ENCODE measurements around the gene TBC1D22A. TPM values are rescaled to one million over a fixed set of nuclear protein-coding genes. Genes with fewer than 3 reads are reported as not detected.

The TBC1D22A gene
- polyA plus RNA-seq, 1 experiment: 24.2 TPM

DNA sequence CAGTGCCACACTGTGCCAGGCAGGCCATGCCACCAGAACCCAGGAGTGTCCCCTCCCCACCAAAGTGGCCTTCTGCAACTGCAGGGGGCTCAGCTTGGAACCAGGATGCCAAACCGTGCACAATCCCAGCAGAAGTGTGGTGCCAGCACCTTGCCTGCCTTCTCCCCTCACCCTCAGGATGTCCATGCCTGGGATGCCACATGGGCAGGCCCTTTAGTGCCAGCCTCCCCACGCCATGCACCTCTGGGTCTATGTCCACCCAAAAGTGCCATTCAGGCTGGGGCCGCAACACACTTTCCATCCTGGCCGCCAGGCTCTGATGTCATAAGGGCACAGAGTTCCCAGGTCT is 8.7 kb upstream of the TBC1D22A start:
- ChIA-PET CTCF (interaction anchor here (0.8 kb wide), 1 partner anchor 27 kb away, joined by 3 read pairs; no protein-coding TSS in a partner anchor), POLR2A (no interaction called here)

DNA sequence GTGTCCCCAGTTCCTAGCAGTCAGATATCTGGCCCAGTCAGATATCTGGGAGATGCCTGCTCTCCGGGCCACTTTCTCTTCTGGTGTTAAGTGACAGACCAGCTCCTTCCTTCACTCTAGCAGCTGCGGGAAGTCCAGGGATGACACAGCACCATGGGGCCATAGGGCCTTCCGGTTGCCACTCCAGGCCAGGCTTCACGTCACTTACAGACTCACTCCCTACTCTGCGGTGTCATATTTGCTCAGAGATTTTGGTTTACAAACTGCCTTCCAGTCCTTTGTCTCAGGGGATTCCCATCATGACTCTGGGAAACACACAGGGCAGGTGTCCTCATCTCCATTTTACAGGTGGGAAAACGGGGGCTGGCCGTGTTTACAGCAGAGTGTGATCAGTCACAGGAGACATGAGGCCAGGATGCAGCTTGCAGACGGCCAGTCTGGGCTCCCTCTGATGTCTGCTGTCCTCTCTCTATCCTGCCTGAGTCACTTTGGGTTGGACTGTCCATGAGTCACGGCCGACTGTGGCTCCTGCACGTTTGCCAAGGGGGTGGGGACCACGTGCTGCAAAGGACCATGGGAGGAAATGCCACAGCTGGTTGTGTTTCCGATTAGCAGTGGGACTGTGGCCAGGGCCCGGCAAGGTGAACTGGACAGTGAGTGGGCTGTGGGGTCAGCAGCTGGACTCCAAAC is 8.2 kb upstream of the TBC1D22A start:
- Histone ChIP-seq H3K36me3 (ENCODE audit: control insufficient read depth, insufficient read depth, low read length) (no peaks in the 10 kb centered on the region), H3K4me3 (ENCODE audit: low read depth, low read length) (no peak overlapping the region), H3K27me3 (ENCODE audit: control insufficient read depth, insufficient read depth, low read length) (no peaks in the 10 kb centered on the region)
- peak; percentile 93 for DNase-seq (ENCODE audit: low read depth)
- ChIA-PET CTCF (interaction anchor here (0.8 to 2.1 kb wide), 3 partner anchors 10 to 191 kb away, joined by 3 to 7 read pairs (median 3); no protein-coding TSS in a partner anchor), POLR2A (no interaction called here)
- TF ChIP-seq, protein P1, sequence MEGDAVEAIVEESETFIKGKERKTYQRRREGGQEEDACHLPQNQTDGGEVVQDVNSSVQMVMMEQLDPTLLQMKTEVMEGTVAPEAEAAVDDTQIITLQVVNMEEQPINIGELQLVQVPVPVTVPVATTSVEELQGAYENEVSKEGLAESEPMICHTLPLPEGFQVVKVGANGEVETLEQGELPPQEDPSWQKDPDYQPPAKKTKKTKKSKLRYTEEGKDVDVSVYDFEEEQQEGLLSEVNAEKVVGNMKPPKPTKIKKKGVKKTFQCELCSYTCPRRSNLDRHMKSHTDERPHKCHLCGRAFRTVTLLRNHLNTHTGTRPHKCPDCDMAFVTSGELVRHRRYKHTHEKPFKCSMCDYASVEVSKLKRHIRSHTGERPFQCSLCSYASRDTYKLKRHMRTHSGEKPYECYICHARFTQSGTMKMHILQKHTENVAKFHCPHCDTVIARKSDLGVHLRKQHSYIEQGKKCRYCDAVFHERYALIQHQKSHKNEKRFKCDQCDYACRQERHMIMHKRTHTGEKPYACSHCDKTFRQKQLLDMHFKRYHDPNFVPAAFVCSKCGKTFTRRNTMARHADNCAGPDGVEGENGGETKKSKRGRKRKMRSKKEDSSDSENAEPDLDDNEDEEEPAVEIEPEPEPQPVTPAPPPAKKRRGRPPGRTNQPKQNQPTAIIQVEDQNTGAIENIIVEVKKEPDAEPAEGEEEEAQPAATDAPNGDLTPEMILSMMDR (IDR thresholded peaks at IDR 0.05; ENCODE audit: insufficient read depth, low read depth, low read length): no peak

More for the DNA sequence above, 8.7 kb upstream of the TBC1D22A start:
- TF ChIP-seq, protein P1 (IDR thresholded peaks at IDR 0.05; ENCODE audit: insufficient read depth, low read depth, low read length): no peak
- no peaks in the 10 kb centered on the region for H3K36me3 ChIP-seq (ENCODE audit: control insufficient read depth, insufficient read depth, low read length)
- no peaks in the 10 kb centered on the region for H3K27me3 ChIP-seq (ENCODE audit: control insufficient read depth, insufficient read depth, low read length)
- no peak overlapping the region for H3K4me3 ChIP-seq (ENCODE audit: low read depth, low read length)
- no peak for DNase-seq (ENCODE audit: low read depth)

DNA sequence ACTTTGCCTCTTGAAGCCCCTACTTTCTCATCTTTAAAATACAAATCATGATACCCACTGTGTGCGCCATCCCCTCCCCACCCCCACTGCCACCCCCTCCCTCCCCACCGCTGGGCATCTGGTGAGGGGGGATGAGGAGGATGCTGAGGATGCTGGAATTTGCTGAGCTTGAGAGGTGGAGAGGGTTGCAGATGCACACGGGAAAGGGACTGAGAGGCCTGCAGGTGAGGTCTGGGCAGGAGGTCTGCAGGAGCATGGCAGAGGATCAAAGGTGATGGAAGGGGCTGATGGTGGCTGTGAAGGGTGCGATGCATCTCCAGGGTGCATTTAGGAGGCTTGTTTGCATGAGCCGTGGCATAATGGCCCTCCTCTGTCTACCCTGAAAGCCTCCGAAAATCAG is 7.6 kb upstream of the TBC1D22A start:
- Histone ChIP-seq H3K36me3 (ENCODE audit: control insufficient read depth, insufficient read depth, low read length) (no peaks in the 10 kb centered on the region), H3K4me3 (ENCODE audit: low read depth, low read length) (no peak overlapping the region), H3K27me3 (ENCODE audit: control insufficient read depth, insufficient read depth, low read length) (no peaks in the 10 kb centered on the region)
- TF ChIP-seq, protein P1 (IDR thresholded peaks at IDR 0.05; ENCODE audit: insufficient read depth, low read depth, low read length): no peak
- DNase-seq (ENCODE audit: low read depth): no peak
- ChIA-PET POLR2A (no interaction called here), CTCF (interaction anchor here (0.8 to 2.1 kb wide), 3 partner anchors 11 to 191 kb away, joined by 3 to 7 read pairs (median 3); no protein-coding TSS in a partner anchor)

DNA sequence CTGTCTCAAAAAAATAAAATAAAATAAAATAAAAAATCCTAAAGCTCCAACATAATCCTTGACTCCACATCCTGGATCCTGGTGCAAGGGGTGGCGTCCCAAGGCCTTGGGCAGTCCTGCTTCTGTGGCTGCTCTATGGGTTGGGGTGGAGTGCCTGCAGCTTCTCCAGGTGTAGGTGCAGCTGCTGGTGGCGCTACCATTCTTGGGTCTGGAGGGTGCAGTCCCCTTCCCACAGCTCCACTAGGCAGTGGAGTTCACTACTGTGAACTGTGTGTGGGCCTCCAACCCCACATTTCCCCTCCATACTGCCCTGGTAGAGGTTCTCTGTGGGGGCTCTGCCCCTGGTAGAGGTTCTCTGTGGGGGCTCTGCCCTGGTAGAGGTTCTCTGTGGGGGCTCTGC is 6.9 kb upstream of the TBC1D22A start:
- TF ChIP-seq, protein P1 (IDR thresholded peaks at IDR 0.05; ENCODE audit: insufficient read depth, low read depth, low read length): no peak
- CTCF ChIA-PET: interaction anchor here (2.1 kb wide), 1 partner anchor 192 kb away, joined by 7 read pairs; no protein-coding TSS in a partner anchor
- no peak for DNase-seq (ENCODE audit: low read depth)
- POLR2A ChIA-PET: no interaction called here
- no peaks in the 10 kb centered on the region for H3K36me3 ChIP-seq (ENCODE audit: control insufficient read depth, insufficient read depth, low read length)
- H3K4me3 ChIP-seq (ENCODE audit: low read depth, low read length): no peak overlapping the region
- H3K27me3 ChIP-seq (ENCODE audit: control insufficient read depth, insufficient read depth, low read length): no peaks in the 10 kb centered on the region

DNA sequence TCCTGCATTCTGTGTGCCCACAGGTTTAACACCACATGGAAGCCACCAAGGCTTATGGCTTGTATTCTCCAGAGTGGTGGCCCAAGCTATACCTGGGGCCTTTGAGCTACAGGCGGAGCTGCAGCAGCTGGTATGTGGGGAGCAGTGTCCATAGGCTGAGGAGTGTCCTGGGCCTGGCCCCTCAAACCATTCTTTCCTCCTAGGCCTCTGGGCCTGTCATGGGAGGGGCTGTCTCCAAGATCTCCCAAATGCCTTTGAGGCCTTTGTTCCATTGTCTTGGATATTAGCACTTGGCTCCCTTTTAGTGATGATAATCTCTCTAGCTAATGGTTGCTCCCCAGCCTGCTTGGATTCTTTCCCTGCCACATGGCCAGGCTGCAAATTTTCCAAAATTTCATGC is 6.4 kb upstream of the TBC1D22A start:
- ChIA-PET CTCF (interaction anchor here (1.3 to 2.1 kb wide), 3 partner anchors 13 to 193 kb away, joined by 3 to 7 read pairs (median 6); no protein-coding TSS in a partner anchor), POLR2A (no interaction called here)
- no peaks in the 10 kb centered on the region for H3K27me3 ChIP-seq (ENCODE audit: control insufficient read depth, insufficient read depth, low read length)
- no peak overlapping the region for H3K4me3 ChIP-seq (ENCODE audit: low read depth, low read length)
- TF ChIP-seq, protein P1 (IDR thresholded peaks at IDR 0.05; ENCODE audit: insufficient read depth, low read depth, low read length): no peak
- DNase-seq (ENCODE audit: low read depth): no peak
- no peaks in the 10 kb centered on the region for H3K36me3 ChIP-seq (ENCODE audit: control insufficient read depth, insufficient read depth, low read length)
